ENCODE results near the gene ALKBH7. TPM values are rescaled to one million over a fixed set of nuclear protein-coding genes. Genes with fewer than 3 reads are reported as not detected.
A peak's percentile ranks its signal among the peaks of the same experiment; 100 is the strongest.

The ALKBH7 gene
- total and polyA plus RNA-seq, 2 experiments from 2014 or later = 75.4 to 76.1 TPM

DNA sequence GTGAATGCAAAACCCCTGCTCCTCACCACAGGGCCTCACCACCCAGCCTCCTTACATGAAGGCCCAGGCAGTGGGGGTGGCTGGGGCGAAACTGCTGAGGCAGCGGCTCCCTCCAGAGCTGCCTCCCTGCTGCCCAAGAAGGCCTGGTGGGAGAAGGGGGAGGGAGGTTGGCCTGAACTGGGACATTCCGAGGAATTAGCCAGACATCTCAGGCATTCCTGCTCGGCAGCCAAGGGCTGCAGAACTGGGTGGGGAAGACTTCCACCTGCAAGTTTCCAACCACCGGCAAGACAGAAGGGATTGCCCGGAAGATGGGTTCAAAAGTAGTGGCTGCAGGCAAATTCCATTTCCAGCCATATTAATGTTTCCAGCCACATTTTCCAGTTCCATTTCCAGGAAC is 5.4 kb downstream of the ALKBH7 start:
- Histone ChIP-seq H3K27ac (ENCODE audit: low read depth) (peak overlapping the region; percentile 78; the same call in 1 of the 2 replicates), H3K9me2 (ENCODE audit: insufficient read depth) (no peaks in the 10 kb centered on the region), H2AFZ (no peak overlapping the region), H3K27me3 (ENCODE audit: insufficient read depth) (no peaks in the 10 kb centered on the region), H3F3A (replicated peaks; ENCODE audit: low read depth) (0 out of 2 replicates have a peak, but pooled peaks cover 4% of the 10 kb centered on the region), H3K4me3 (no peak overlapping the region), H3K79me2 (replicated peaks; ENCODE audit: insufficient read depth) (no peaks in the 10 kb centered on the region), H3K4me2 (no peak overlapping the region), H3K4me1 (ENCODE audit: insufficient read depth) (peaks cover 7% of the 10 kb centered on the region; the same call in 1 of the 2 replicates), H3K36me3 (ENCODE audit: insufficient read depth) (peaks cover 15% of the 10 kb centered on the region), H4K20me1 (replicated peaks; ENCODE audit: insufficient read depth) (0 out of 2 replicates have a peak, but pooled peaks cover 3% of the 10 kb centered on the region)
- TF ChIP-seq ZNF114 (CRISPR knock-in tag; IDR thresholded peaks at IDR 0.05) (no peak), JUNB (IDR thresholded peaks at IDR 0.05; ENCODE audit: unreplicated experiment) (no peak), ZNF331 (CRISPR knock-in tag; IDR thresholded peaks at IDR 0.05; ENCODE audit: low read depth) (no peak), STAT1 (IDR thresholded peaks at IDR 0.05; ENCODE audit: unreplicated experiment) (no peak)
- TF ChIP-seq, protein P1, sequence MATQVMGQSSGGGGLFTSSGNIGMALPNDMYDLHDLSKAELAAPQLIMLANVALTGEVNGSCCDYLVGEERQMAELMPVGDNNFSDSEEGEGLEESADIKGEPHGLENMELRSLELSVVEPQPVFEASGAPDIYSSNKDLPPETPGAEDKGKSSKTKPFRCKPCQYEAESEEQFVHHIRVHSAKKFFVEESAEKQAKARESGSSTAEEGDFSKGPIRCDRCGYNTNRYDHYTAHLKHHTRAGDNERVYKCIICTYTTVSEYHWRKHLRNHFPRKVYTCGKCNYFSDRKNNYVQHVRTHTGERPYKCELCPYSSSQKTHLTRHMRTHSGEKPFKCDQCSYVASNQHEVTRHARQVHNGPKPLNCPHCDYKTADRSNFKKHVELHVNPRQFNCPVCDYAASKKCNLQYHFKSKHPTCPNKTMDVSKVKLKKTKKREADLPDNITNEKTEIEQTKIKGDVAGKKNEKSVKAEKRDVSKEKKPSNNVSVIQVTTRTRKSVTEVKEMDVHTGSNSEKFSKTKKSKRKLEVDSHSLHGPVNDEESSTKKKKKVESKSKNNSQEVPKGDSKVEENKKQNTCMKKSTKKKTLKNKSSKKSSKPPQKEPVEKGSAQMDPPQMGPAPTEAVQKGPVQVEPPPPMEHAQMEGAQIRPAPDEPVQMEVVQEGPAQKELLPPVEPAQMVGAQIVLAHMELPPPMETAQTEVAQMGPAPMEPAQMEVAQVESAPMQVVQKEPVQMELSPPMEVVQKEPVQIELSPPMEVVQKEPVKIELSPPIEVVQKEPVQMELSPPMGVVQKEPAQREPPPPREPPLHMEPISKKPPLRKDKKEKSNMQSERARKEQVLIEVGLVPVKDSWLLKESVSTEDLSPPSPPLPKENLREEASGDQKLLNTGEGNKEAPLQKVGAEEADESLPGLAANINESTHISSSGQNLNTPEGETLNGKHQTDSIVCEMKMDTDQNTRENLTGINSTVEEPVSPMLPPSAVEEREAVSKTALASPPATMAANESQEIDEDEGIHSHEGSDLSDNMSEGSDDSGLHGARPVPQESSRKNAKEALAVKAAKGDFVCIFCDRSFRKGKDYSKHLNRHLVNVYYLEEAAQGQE (IDR thresholded peaks at IDR 0.05; ENCODE audit: unreplicated experiment) = no peak
- Mint-ChIP-seq H3K27ac (no peak overlapping the region), H3K9me3 (peaks cover 3% of the 10 kb centered on the region), H3K36me3 (ENCODE audit: low read depth) (peaks cover 49% of the 10 kb centered on the region), H3K4me3 (no peak overlapping the region), H3K4me1 (peaks cover 18% of the 10 kb centered on the region), H3K27me3 (ENCODE audit: insufficient read depth, low read depth, poor library complexity) (peaks cover 8% of the 10 kb centered on the region)
- ATAC-seq (no peak), DNase-seq (ENCODE audit: low spot score) (peak; percentile 44)

DNA sequence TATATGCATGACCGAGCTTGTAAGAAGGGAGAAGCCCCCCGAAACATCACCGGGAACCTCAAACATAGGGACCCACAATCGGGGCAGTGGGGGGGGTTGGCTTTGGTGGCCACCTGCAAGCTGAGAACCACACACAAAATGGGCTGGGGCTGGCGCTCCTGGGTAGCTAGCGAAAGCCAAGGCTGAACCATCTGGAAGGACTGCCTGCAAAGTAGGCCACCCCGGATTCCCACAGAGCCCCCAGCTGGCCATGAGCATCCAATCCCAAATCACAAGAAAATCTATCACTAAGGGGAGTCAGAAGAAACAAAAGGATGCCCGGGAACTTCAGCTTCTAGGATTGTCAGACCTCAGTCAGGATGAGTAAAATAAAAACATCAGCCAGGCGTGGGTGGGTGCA is 5.9 kb downstream of the ALKBH7 start:
- H3K4me3 Mint-ChIP-seq = no peak overlapping the region
- Histone ChIP-seq H3K27ac (ENCODE audit: low read depth) (peak overlapping the region; percentile 78; the same call in 1 of the 2 replicates), H3F3A (replicated peaks; ENCODE audit: low read depth) (0 out of 2 replicates have a peak, but pooled peaks cover 4% of the 10 kb centered on the region), H3K4me1 (ENCODE audit: insufficient read depth) (peaks cover 7% of the 10 kb centered on the region; the same call in 1 of the 2 replicates), H3K36me3 (ENCODE audit: insufficient read depth) (peaks cover 15% of the 10 kb centered on the region), H3K27me3 (ENCODE audit: insufficient read depth) (no peaks in the 10 kb centered on the region), H3K4me2 (no peak overlapping the region), H2AFZ (no peak overlapping the region), H3K79me2 (replicated peaks; ENCODE audit: insufficient read depth) (no peaks in the 10 kb centered on the region), H3K4me3 (no peak overlapping the region), H3K9me2 (ENCODE audit: insufficient read depth) (no peaks in the 10 kb centered on the region), H4K20me1 (replicated peaks; ENCODE audit: insufficient read depth) (0 out of 2 replicates have a peak, but pooled peaks cover 3% of the 10 kb centered on the region)
- peaks cover 54% of the 10 kb centered on the region for H3K36me3 Mint-ChIP-seq (ENCODE audit: low read depth)
- DNase-seq (ENCODE audit: low spot score) (no peak), ATAC-seq (no peak)
- TF ChIP-seq CTCF (conservative IDR thresholded peaks at IDR 0.05; ENCODE audit: low read depth in 2 of 2) (no peak), STAT1 (IDR thresholded peaks at IDR 0.05; ENCODE audit: unreplicated experiment) (no peak), ZNF331 (CRISPR knock-in tag; IDR thresholded peaks at IDR 0.05; ENCODE audit: low read depth) (no peak), ZNF114 (CRISPR knock-in tag; IDR thresholded peaks at IDR 0.05) (no peak), NANOG (IDR thresholded peaks at IDR 0.05; ENCODE audit: borderline replicate concordance) (no peak), CREB1 (CRISPR knock-in tag; IDR thresholded peaks at IDR 0.05; ENCODE audit: low read depth) (no peak)
- TF ChIP-seq, protein P1 (IDR thresholded peaks at IDR 0.05; ENCODE audit: unreplicated experiment) = no peak
- peaks cover 8% of the 10 kb centered on the region for H3K27me3 Mint-ChIP-seq (ENCODE audit: insufficient read depth, low read depth, poor library complexity)
- no peak overlapping the region for H3K27ac Mint-ChIP-seq
- H3K9me3 Mint-ChIP-seq = peaks cover 3% of the 10 kb centered on the region
- H3K4me1 Mint-ChIP-seq = peaks cover 18% of the 10 kb centered on the region
